Naive B cell (primary cell): ENCODE results near the gene SCN3A. TPM values are rescaled to one million over a fixed set of nuclear protein-coding genes. Genes with fewer than 3 reads are reported as not detected.

ENCODE experiments used
- ATAC-seq, 2 donors: fragments of 150-1000 bp; cut with Tn5 transposase; 2 replicates each; pipeline ENCODE4 v1.10.0; 2021; ENCODE audit warnings: low read depth in 2 of 2, mild to moderate bottlenecking in 2 of 2, moderate library complexity in 2 of 2
- DNase-seq: peaks from one replicate; pipeline ENCODE4 v3.0.0; 2022
- H3K27ac Mint-ChIP-seq, 6 donors: one replicate each; pipeline ENCODE4 v1.8.0; 2020 to 2022; ENCODE audit warnings: mild to moderate bottlenecking in 6 of 6, mixed read lengths in 6 of 6, moderate library complexity in 5 of 6, inconsistent platforms in 2 of 6
- H3K27me3 Mint-ChIP-seq, 3 donors: one replicate each; pipeline ENCODE4 v1.8.0; 2021 to 2022; ENCODE audit warnings: mixed read lengths in 3 of 3, mild to moderate bottlenecking in 1 of 3
- H3K36me3 Mint-ChIP-seq, 2 donors: one replicate each; pipeline ENCODE4 v1.8.0; 2020 to 2022; ENCODE audit warnings: mixed read lengths in 2 of 2, inconsistent platforms in 1 of 2, mild to moderate bottlenecking in 1 of 2
- H3K4me1 Mint-ChIP-seq, 3 donors: one replicate each; pipeline ENCODE4 v1.8.0; 2020 to 2022; ENCODE audit warnings: mixed read lengths in 3 of 3, inconsistent platforms in 1 of 3, mild to moderate bottlenecking in 1 of 3, moderate library complexity in 1 of 3
- H3K4me3 Mint-ChIP-seq, 8 donors: one replicate each; pipeline ENCODE4 v1.8.0; 2020 to 2022; ENCODE audit warnings: mild to moderate bottlenecking in 8 of 8, mixed read lengths in 8 of 8, moderate library complexity in 8 of 8, inconsistent platforms in 2 of 8
- H3K9me3 Mint-ChIP-seq, 7 donors: one replicate each; pipeline ENCODE4 v1.8.0; 2020 to 2022; ENCODE audit warnings: mixed read lengths in 7 of 7, mild to moderate bottlenecking in 5 of 7, inconsistent platforms in 2 of 7, moderate library complexity in 1 of 7
- polyA plus RNA-seq, 6 donors: library from polyadenylated mRNA; unstranded; fragments of 300-500 nt; fragmentation: Illumina TruSeq; gene quantifications; one replicate each; pipeline ENCODE4 v1.2.3, GENCODE V29; 2021; ENCODE audit warnings: low read depth in 6 of 6

Gene SCN3A
- polyA plus RNA-seq, 6 donors from 2014 or later, result 4.2 to 21.5 (median 11.8) TPM

DNA sequence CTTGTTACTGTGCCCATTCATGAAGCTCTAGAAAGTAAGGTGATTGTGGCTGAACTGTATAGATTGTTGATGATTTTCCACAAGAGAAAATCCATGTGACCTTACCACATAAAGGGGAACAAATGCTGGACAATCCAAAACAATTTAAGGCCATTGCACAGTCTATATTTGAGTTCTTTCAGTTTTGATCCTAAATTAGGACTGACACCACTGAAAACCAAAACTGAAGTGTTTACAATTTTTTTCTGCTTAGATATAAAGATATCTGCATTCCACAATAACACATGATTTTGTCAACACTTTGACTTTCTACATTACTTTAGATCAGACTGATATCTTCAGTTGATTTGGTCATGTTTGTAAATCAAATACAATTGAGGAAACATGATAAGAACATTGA, 124.9 kb downstream of the SCN3A start:
- Mint-ChIP-seq H3K4me1 (no peaks in the 10 kb centered on the region), H3K27me3 (no peaks in the 10 kb centered on the region), H3K27ac (no peak overlapping the region), H3K36me3 (peaks cover 11 to 14% of the 10 kb centered on the region in 2 donors), H3K9me3 (peaks cover 4 to 43% (median 30%) of the 10 kb centered on the region in 7 donors), H3K4me3 (no peak overlapping the region)
- ATAC-seq, result no peak
- DNase-seq, result no peak

DNA sequence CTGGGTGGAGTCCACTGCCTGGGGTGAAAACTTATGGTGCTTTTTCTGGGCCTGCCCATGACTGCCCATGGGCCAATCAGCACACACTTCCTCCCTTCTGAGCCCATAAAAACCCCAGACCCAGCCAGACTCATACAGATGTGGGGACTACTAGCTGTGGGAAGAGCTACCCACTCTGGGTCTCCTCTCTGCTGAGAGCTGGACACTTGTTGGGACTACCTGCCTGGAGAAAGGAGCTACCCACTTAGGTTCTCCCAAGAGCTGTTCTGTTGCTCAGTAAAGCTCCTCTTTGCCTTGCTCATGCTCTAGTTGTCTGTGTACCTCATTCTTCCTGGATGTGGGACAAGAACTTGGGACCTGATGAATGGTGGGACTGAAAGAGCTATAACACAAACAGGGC, 129.0 kb downstream of the SCN3A start:
- H3K9me3 Mint-ChIP-seq, result peaks cover 0 to 21% (median 13%) of the 10 kb centered on the region in 7 donors
- H3K4me1 Mint-ChIP-seq, result no peaks in the 10 kb centered on the region
- H3K27me3 Mint-ChIP-seq, result peaks cover 0 to 7% (median 0%) of the 10 kb centered on the region in 3 donors
- ATAC-seq (no peak), DNase-seq (no peak)
- peaks cover 0 to 8% of the 10 kb centered on the region in 2 donors for H3K36me3 Mint-ChIP-seq
- H3K4me3 Mint-ChIP-seq, result no peak overlapping the region
- H3K27ac Mint-ChIP-seq, result no peak overlapping the region

DNA sequence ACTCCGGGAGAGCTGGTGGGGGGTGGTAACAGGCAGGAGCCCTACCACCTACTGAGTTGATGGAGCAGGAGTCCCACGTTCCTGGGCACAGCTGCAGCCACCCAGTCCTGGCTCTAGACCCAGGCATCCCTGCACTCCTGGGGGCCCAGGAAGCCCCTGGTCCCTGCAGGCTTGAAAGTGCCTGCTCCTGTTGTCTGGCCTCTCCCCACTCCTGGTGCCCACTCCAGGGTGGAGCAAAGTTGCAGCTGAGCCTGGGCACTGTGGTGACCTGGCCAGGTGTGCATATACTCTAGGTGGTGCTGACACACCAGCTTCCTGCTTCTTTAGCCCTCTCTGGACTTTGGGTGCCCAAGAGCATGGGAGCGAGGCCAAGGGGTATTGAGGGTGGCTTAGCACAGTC, 129.5 kb downstream of the SCN3A start:
- peaks cover 0 to 7% (median 0%) of the 10 kb centered on the region in 3 donors for H3K27me3 Mint-ChIP-seq
- DNase-seq (no peak), ATAC-seq (no peak)
- no peaks in the 10 kb centered on the region for H3K4me1 Mint-ChIP-seq
- no peak overlapping the region for H3K4me3 Mint-ChIP-seq
- peaks cover 0 to 8% of the 10 kb centered on the region in 2 donors for H3K36me3 Mint-ChIP-seq
- no peak overlapping the region for H3K27ac Mint-ChIP-seq
- H3K9me3 Mint-ChIP-seq, result peaks cover 0 to 21% (median 13%) of the 10 kb centered on the region in 7 donors

DNA sequence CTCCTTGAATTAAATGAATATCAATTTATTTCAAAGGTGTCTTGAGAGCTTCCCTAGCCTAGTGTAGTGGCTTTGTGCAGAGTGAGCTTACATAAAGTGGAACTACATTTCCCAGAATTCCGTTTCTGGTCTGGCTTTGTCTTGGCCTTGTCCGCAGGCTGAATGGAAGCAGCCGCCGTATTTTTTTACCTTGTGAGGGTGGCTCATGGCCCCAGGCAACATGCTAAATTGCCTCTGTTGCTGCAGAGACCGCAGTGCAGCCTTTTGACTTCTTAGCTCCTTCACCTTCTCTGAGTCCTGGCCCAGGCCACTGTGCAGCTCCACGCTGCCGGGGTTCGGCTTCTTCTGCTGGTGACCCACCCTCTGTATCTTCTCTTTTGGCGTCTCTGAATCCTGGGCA, 133.8 kb downstream of the SCN3A start:
- H3K4me3 Mint-ChIP-seq, result peak overlapping the region in 1 of 8 donors; percentile 35
- DNase-seq (no peak), ATAC-seq (no peak)
- peaks cover 0 to 13% (median 10%) of the 10 kb centered on the region in 7 donors for H3K9me3 Mint-ChIP-seq
- H3K36me3 Mint-ChIP-seq, result peaks cover 0 to 8% of the 10 kb centered on the region in 2 donors
- H3K27ac Mint-ChIP-seq, result no peak overlapping the region
- peaks cover 0 to 7% (median 5%) of the 10 kb centered on the region in 3 donors for H3K27me3 Mint-ChIP-seq
- no peaks in the 10 kb centered on the region for H3K4me1 Mint-ChIP-seq

DNA sequence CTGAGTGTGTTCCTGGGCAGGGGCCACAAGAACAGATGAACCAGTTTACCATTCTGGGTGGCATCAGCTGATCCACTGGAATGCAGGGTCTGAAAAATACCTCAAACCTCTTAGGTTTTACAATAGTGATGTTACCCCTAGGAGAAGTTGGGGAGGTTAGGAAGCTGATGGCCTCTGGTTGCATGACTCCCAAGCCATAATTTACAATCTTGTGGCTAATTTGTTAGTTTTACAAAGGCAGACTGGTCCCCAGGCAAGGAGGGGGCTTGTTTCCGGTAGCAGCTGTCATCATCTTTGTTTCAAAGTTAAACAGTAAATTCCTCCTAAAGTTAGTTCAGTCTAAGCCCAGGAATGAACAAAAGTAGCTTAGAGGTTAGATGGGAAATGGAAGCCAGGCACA, 134.7 kb downstream of the SCN3A start:
- Mint-ChIP-seq H3K4me1 (no peaks in the 10 kb centered on the region), H3K27ac (peak overlapping the region in 1 of 6 donors; percentile 47), H3K27me3 (peaks cover 0 to 7% (median 5%) of the 10 kb centered on the region in 3 donors), H3K4me3 (no peak overlapping the region), H3K9me3 (peaks cover 0 to 9% (median 7%) of the 10 kb centered on the region in 7 donors), H3K36me3 (peaks cover 0 to 8% of the 10 kb centered on the region in 2 donors)
- ATAC-seq, result no peak
- no peak for DNase-seq

DNA sequence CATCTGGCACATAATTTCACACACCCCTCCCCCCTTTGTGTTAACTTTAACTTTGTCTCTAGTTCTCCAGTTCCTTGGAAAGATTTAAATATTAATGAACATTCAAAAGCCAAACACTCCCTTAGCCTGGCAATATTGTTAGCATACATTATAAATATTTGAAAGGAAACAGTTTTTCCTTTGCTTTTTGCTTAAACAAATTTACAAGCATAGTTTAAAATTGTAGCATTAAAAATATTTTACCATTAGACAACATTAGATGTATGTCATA, 135.4 kb downstream of the SCN3A start:
- no peaks in the 10 kb centered on the region for H3K4me1 Mint-ChIP-seq
- peaks cover 0 to 7% (median 5%) of the 10 kb centered on the region in 3 donors for H3K27me3 Mint-ChIP-seq
- peaks cover 0 to 8% of the 10 kb centered on the region in 2 donors for H3K36me3 Mint-ChIP-seq
- H3K27ac Mint-ChIP-seq, result no peak overlapping the region
- H3K9me3 Mint-ChIP-seq, result peaks cover 0 to 2% (median 0%) of the 10 kb centered on the region in 7 donors
- DNase-seq (no peak), ATAC-seq (no peak)
- no peak overlapping the region for H3K4me3 Mint-ChIP-seq

DNA sequence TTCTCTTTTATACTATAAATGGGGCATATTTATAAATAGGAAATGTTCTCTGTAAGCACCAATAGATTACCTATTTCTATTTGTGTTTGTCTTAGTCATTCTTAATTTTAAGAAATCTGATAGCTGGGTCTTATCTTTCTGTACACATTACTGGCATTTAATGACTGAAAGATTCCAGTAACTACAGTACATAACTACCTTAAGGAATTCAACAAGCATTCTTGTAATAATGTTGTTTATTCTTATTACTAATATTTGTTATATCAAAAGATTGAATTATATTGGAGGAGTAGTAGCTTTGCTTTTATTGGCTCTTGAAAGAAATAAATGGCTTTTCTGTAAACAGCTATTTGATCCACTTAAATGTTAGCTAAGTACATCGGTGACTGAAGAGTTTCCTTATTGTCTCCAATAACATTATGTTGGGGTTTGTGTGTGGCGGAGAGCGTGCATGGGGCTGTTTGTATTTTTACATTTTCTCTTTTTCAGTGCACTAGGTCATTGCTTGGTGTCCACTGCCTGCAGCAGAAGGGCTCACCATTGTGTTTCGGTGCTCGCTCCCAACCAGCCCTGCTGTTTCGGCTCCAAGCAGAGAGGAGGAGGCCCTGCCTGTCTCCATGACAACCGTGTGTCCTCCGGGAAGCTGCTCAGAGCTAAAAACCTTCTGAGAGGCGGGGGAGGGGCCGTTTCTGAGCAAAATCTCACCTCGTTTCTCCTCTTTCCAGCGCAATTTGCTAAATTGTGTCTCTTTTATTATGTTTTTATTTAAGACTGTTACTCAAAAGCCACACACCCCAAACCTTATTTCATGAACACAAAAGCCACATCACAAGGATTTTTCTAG, 136.0 kb downstream of the SCN3A start:
- H3K27ac Mint-ChIP-seq, result no peak overlapping the region
- no peak overlapping the region for H3K4me3 Mint-ChIP-seq
- H3K27me3 Mint-ChIP-seq, result peaks cover 0 to 7% (median 5%) of the 10 kb centered on the region in 3 donors
- H3K36me3 Mint-ChIP-seq, result peaks cover 0 to 8% of the 10 kb centered on the region in 2 donors
- no peaks in the 10 kb centered on the region for H3K9me3 Mint-ChIP-seq
- H3K4me1 Mint-ChIP-seq, result no peaks in the 10 kb centered on the region
- DNase-seq (no peak), ATAC-seq (no peak)

DNA sequence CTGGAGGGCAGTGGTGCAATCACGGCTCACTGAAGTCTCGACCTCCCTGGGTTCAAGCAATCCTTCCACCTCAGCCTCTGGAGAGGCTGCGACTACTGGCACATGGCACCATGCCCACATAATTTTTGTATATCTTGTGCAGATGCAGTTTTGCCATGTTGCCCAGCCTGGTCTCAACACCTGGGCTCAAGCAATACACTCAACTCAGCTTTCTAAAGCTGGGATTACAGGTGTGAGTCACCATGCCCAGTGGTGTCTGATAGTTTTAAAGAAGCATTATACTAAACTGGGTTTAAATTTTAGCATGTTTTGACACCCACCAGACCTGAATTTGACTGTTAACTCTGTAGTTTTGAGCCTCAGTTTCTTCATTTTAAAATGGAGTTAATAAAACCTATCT, 139.1 kb downstream of the SCN3A start:
- no peaks in the 10 kb centered on the region for H3K36me3 Mint-ChIP-seq
- H3K27ac Mint-ChIP-seq, result no peak overlapping the region
- no peak for DNase-seq
- H3K4me3 Mint-ChIP-seq, result no peak overlapping the region
- H3K27me3 Mint-ChIP-seq, result peaks cover 0 to 5% (median 0%) of the 10 kb centered on the region in 3 donors
- no peaks in the 10 kb centered on the region for H3K4me1 Mint-ChIP-seq
- ATAC-seq, result no peak
- peaks cover 0 to 4% (median 0%) of the 10 kb centered on the region in 7 donors for H3K9me3 Mint-ChIP-seq

DNA sequence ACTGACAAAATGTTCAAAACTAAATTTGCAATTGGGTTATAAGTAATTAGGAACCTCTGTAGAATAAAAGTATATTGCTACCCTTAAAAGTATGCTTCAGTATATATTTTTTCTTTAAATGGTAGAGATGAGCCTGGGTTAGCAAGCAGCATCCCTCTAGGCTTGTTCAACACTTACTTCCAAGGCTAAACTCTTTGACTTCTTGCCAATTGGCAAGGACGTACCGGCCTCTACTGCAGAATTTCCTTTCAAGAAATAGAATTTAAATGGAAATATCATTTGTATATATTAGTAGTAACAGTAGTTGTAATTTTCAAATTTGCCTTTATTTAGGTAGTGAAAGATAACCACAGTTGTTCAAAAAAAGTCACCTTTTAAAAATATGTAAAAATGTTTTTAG, 143.4 kb downstream of the SCN3A start:
- no peaks in the 10 kb centered on the region for H3K4me1 Mint-ChIP-seq
- peaks cover 0 to 4% (median 0%) of the 10 kb centered on the region in 7 donors for H3K9me3 Mint-ChIP-seq
- no peaks in the 10 kb centered on the region for H3K36me3 Mint-ChIP-seq
- DNase-seq, result no peak
- no peak overlapping the region for H3K4me3 Mint-ChIP-seq
- H3K27me3 Mint-ChIP-seq, result no peaks in the 10 kb centered on the region
- no peak for ATAC-seq
- H3K27ac Mint-ChIP-seq, result no peak overlapping the region

DNA sequence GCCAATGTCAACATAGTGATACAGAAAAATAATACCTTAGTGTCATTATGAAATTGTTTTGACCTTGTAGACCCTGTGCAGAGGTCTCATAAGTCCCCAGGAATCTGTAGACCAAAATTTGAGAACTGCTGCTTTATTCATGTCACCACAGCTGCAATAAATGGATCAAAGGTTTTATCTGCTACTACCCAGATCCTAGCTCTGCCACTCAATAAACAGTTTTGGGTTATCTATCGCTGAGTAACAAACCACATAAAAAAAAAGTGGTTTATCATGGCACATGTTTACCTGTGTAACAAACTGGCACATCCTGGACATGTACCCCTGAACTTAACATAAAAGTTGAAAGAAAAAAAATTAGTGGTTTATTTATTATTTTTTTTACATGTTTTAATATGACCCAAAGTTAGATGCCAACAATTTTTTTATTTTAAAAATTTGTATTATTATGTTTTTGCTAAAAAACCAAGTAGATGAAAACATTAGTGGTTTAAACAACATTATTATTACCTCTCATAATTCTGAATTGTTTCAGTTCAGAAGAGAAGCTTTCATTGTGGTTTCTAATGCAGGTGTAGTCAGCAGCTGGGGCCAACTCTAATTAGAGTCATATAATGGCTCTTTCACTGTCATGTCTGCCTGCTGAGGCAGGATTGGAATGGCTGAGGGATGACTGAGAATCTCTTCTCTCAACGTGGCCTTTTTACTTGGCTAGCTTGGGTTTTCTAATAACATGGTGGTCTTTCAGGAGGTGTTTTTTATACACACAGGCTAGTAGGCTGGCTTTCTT, 145.2 kb downstream of the SCN3A start:
- DNase-seq (no peak), ATAC-seq (no peak)
- no peaks in the 10 kb centered on the region for H3K36me3 Mint-ChIP-seq
- H3K4me1 Mint-ChIP-seq, result no peaks in the 10 kb centered on the region
- peaks cover 0 to 4% (median 0%) of the 10 kb centered on the region in 7 donors for H3K9me3 Mint-ChIP-seq
- peak overlapping the region in 1 of 6 donors; percentile 28 for H3K27ac Mint-ChIP-seq
- H3K27me3 Mint-ChIP-seq, result no peaks in the 10 kb centered on the region
- H3K4me3 Mint-ChIP-seq, result no peak overlapping the region

DNA sequence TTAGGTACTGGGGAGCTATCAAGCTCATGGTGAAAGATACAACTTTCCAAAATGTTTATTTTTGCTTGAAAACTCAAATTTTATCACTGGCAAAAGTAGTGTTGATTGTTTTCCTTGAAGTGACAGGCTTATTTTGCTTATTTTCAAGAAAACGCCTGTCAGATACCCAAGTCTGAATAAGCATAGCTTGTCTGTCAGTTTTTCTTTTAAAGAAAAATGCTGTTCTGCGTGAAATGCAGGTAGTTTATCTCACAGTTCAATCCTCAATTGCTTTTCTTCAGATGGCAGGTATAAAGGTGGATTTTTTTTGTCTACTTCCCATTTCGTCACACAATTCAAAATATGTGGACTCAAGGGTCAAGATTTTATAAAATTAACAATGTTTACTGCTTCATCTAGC, 145.9 kb downstream of the SCN3A start:
- ATAC-seq, result no peak
- DNase-seq, result no peak
- H3K4me3 Mint-ChIP-seq, result no peak overlapping the region
- H3K36me3 Mint-ChIP-seq, result no peaks in the 10 kb centered on the region
- no peaks in the 10 kb centered on the region for H3K27me3 Mint-ChIP-seq
- no peak overlapping the region for H3K27ac Mint-ChIP-seq
- H3K9me3 Mint-ChIP-seq, result peaks cover 0 to 4% (median 0%) of the 10 kb centered on the region in 7 donors
- no peaks in the 10 kb centered on the region for H3K4me1 Mint-ChIP-seq

DNA sequence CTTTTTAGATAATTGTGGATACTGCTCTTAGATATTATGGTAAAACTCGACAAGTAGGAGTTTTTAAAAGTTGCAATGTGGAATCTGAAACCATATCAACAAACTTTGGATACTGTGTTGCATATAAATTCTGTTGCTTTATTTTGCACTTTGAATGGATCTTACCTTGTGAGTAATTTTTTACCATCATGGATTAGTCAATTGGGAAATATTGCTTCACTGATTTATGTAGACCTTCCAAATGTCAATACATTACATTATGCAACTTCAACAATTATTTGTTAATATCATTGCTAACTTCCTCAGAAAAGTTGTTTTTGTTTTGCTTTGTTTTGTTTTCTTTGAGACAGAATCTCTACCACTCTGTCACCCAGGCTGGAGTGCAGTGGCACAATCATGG, 146.5 kb downstream of the SCN3A start:
- Mint-ChIP-seq H3K27me3 (no peaks in the 10 kb centered on the region), H3K4me1 (no peaks in the 10 kb centered on the region), H3K9me3 (peaks cover 0 to 4% (median 0%) of the 10 kb centered on the region in 7 donors), H3K36me3 (no peaks in the 10 kb centered on the region), H3K4me3 (no peak overlapping the region), H3K27ac (no peak overlapping the region)
- ATAC-seq (no peak), DNase-seq (no peak)

DNA sequence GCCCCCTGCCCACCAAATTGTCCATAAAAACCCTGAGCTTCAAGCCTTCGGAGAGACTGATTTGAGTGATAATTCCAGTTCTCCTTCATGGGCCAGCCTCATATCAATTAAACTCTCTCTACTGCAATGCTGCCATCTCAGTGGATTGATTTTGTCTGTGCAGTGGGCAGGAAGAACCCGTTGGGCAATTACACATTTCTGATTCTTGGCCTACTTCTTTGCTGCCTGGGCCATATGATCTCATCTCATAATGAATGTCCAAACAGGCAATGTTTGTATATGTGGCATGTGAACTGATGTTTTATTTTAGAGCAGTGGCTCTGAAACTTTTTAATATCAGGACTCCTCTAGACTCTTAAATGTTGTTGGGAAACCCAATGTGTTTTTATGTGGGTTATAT, 147.3 kb downstream of the SCN3A start:
- no peaks in the 10 kb centered on the region for H3K36me3 Mint-ChIP-seq
- ATAC-seq, result no peak
- no peaks in the 10 kb centered on the region for H3K27me3 Mint-ChIP-seq
- H3K27ac Mint-ChIP-seq, result peak overlapping the region in 1 of 6 donors; percentile 18
- no peaks in the 10 kb centered on the region for H3K4me1 Mint-ChIP-seq
- no peak overlapping the region for H3K4me3 Mint-ChIP-seq
- H3K9me3 Mint-ChIP-seq, result peaks cover 0 to 4% (median 0%) of the 10 kb centered on the region in 7 donors
- no peak for DNase-seq
